NCI-H345 treated with DMSO at 0.1 percent for 48 hours (cell line): Measurements from ENCODE around the gene COL2A1.

Experiments used
- DNase-seq: peaks from one replicate; lab custom pipeline; 2025; ENCODE audit not compliant: unreplicated experiment; lab: John Stamatoyannopoulos, UW

COL2A1 gene

GRCh38 chr12:47949441-47950341 is 54.6 kb downstream of the COL2A1 start:
- DNase-seq: no peak

- DNase-seq: no peak
Measured at GRCh38 chr12:47947341-47947740, 56.9 kb downstream of the COL2A1 start.

- no peak for DNase-seq
Measured at GRCh38 chr12:47946413-47947323, 57.6 kb downstream of the COL2A1 start.

- no peak for DNase-seq
Measured at GRCh38 chr12:47945341-47945728, 58.9 kb downstream of the COL2A1 start.

- no peak for DNase-seq
Measured at GRCh38 chr12:47944685-47945340, 59.5 kb downstream of the COL2A1 start.

- no peak for DNase-seq
Measured at GRCh38 chr12:47943623-47944340, 60.5 kb downstream of the COL2A1 start.

- no peak for DNase-seq
Measured at GRCh38 chr12:47942614-47943225, 61.6 kb downstream of the COL2A1 start.

- DNase-seq: no peak
Measured at GRCh38 chr12:47941871-47942613, 62.2 kb downstream of the COL2A1 start.

- DNase-seq: no peak
Measured at GRCh38 chr12:47941475-47941780, 62.8 kb downstream of the COL2A1 start.

- no peak for DNase-seq
Measured at GRCh38 chr12:47940773-47941474, 63.4 kb downstream of the COL2A1 start.

GRCh38 chr12:47939009-47939601 is 65.2 kb downstream of the COL2A1 start:
- DNase-seq: no peak

GRCh38 chr12:47938594-47938993 is 65.7 kb downstream of the COL2A1 start:
- no peak for DNase-seq

- DNase-seq: no peak
Measured at GRCh38 chr12:47938093-47938492, 66.2 kb downstream of the COL2A1 start.

- no peak for DNase-seq
Measured at GRCh38 chr12:47935184-47935583, 69.1 kb downstream of the COL2A1 start.

GRCh38 chr12:47931187-47931586 is 73.1 kb downstream of the COL2A1 start:
- DNase-seq: no peak

- DNase-seq: no peak
Measured at GRCh38 chr12:47930634-47931033, 73.6 kb downstream of the COL2A1 start.

GRCh38 chr12:47927346-47927745 is 76.9 kb downstream of the COL2A1 start:
- DNase-seq: no peak
